ENCODE results near the gene EFCAB14.
A peak's percentile ranks its signal among the peaks of the same experiment; 100 is the strongest.
"Not testable (repeated sequence)": the region's sequence is repeated elsewhere in the genome, so short reads cannot be mapped to it uniquely, and the experiment has no call there.

EFCAB14 gene

GRCh38 chr1:46654012-46654411, 64.9 kb downstream of the EFCAB14 start:
- DNase-seq (ENCODE audit: low spot score): no peak

- DNase-seq (ENCODE audit: low spot score): peak; percentile 43
Measured at GRCh38 chr1:46653405-46653958, 65.4 kb downstream of the EFCAB14 start.

DNA sequence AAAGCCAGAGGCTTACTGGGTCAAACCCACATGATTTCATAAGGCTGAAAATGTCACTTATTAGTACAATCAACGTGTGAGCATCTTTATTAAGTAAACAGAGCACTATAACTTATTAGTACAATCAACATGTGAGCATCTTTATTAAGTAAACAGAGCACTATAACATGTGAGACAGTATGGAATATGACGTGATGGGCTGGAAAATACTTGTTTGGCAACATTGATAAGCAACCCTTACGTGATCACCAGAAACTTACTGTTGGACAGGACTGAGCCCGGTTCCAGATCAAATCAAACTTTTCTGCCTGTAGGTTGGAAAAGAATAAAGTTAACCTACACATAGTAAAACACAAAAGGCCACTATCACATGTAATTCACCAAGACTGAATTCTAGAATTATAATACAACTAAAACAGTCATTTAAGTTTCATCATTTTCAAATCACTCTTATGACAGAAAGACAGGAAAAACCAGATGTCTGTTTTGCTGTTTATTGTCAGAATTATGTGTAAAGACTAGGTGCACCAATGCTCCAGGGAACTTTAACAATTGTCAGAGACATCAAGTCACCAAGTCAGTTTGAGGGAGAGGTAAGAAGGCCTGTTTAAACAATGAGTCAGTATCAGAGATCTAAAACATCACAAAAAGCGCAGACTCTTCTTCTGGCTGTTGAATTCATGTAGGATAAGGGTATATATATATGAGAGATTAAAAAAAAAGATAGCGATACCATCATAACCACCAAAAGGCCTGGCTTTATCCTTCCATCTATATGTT, 66.4 kb downstream of the EFCAB14 start:
- DNase-seq (ENCODE audit: low spot score): no peak

DNA sequence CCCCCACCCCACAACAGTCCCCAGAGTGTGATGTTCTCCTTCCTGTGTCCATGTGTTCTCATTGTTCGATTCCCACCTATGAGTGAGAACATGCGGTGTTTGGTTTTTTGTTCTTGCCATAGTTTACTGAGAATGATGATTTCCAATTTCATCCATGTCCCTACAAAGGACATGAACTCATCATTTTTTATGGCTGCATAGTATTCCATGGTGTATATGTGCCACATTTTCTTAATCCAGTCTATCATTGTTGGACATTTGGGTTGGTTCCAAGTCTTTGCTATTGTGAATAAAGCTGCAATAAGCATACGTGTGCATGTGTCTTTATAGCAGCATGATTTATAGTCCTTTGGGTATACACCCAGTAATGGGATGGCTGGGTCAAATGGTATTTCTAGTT, 67.8 kb downstream of the EFCAB14 start:
- not testable (repeated sequence) for DNase-seq (ENCODE audit: low spot score)

DNA sequence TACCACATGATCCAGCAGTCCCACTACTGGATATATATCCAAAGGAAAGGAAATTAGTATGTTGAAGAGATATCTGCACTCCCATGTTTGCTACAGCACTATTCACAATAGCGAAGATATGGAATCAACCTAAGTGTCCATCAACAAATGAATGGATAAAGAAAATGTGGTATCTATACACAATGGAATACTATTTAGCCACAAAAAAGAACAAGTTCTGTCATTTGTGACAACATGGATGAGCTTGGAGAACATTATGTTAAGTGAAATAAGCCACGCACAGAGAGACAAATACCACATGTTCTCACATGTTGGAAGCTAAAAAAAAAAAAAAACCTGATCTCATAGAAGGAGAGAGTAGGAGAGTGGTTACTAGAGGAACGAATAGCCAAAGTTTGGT, 68.4 kb downstream of the EFCAB14 start:
- no peak for DNase-seq (ENCODE audit: low spot score)

DNA sequence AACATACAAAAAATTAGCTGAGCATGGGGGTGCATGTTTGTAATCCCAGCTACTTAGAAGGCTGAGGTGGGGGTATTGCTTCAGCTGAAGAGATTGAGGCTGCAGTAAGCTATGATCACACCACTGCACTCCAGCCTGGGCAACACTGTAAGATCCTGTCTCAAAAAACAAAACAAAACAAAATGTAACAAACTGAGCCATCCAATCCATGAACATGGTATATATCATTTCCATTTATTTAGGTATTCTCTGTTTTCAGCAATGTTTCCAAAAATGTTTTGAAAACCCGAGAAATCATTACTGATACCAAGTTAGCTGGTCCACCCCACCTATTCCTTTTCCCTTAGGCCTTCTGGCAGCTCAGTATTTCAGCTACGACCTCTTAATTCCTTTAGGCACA, 69.2 kb downstream of the EFCAB14 start:
- no peak for DNase-seq (ENCODE audit: low spot score)

DNA sequence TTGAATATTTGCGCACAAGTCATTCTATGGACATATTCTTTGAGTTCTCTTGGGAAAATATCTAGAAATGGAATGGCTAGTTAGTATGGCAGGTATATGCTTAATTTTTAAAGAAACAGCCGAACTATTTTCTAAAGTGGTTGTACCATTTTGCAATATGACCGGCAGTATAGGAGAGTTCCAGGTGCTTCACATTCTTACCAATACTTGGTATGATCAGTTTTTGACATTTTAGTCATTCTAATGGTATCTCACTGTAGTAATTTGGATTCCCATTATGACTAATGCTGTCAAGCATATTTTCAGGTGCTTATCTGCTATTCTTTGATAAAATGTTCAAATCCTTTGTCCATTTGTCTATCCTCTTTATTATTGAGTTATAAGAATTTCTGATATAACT, 71.3 kb downstream of the EFCAB14 start:
- no peak for DNase-seq (ENCODE audit: low spot score)

GRCh38 chr1:46646844-46647243, 72.1 kb downstream of the EFCAB14 start:
- no peak for DNase-seq (ENCODE audit: low spot score)

- no peak for DNase-seq (ENCODE audit: low spot score)
Measured at GRCh38 chr1:46646331-46646730, 72.6 kb downstream of the EFCAB14 start.

DNA sequence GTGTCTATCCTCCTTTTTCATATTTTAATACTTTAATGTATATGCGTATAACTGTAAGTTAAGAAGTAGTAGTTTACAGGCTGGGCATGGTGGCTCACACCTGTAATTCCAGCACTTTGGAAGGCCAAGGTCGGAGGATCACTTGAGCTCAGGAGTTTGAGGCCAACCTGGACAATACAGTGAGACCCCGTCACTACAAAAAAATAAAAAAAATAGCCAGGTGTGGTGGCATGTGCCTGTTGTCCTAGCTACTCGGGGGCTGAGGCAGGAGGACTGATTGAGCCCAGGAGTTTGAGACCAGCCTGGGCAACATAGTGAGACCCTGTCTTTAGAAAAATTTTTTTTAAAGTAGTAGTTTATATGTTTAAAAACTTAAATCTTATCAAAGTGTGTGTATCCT, 73.1 kb downstream of the EFCAB14 start:
- no peak for DNase-seq (ENCODE audit: low spot score)

- DNase-seq (ENCODE audit: low spot score): peak; percentile 89
Measured at GRCh38 chr1:46643368-46643775, 75.5 kb downstream of the EFCAB14 start.

DNA sequence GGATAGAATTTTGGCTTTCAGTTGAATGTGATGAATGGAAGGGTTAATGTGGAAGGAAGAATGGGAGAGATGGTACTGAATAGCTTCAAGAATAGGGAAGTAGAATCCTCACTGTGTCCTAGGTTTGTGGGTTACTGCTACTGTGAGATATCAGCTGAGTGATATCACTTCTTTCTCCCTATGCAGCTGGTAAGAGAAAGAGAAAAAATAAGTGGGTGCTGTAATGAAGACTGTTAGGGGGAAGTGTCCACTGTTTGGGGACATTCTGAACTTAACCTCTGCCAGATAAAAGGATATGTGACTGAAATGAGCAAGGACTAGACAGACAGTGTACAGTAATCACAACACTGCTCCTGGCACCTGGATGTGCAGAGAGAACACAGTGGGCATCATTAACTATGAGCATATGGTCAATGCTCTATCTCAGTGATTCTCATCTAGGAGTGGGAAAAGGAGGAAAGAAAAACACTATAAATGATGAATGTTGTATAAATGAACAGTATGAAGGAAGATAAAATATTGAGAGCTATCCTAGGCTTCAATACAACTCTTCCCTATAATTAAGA, 76.7 kb downstream of the EFCAB14 start:
- DNase-seq (ENCODE audit: low spot score): no peak

DNA sequence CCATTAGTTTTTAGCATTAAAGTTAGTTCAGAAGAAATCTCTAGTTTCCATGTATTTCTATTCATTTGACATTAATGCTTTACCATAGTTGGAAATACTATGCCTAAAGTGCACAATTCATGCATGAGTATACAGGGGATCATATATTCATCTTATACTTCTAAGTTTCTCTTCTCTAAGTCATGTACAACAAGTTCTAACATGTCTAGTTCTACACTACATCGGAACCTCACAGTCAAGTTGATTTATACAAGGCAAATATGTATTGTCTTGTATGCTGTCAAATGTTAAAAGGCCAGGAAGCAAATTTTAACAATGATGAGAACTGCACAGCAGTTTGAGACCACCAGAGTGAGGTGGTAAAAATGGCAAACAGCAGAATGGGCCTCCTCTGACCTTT, 79.4 kb downstream of the EFCAB14 start:
- DNase-seq (ENCODE audit: low spot score): no peak

DNA sequence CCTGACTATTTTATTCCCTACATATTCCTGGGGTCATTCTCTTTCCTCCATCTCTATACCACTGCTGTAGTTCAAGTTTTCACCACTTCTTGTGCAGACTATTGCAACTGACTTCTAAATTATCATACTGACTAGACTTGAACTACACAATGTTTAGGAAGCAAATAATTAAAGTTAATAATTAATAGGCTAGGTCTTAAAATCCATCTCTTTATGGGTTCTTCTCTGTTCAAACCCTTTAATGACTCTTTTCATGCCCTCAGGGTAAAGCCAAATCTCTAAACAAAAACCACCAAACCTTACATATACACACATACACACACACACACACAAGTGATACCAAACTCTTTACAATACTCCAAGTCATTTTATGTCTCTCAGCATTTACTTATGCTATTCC, 80.0 kb downstream of the EFCAB14 start:
- DNase-seq (ENCODE audit: low spot score): no peak

DNA sequence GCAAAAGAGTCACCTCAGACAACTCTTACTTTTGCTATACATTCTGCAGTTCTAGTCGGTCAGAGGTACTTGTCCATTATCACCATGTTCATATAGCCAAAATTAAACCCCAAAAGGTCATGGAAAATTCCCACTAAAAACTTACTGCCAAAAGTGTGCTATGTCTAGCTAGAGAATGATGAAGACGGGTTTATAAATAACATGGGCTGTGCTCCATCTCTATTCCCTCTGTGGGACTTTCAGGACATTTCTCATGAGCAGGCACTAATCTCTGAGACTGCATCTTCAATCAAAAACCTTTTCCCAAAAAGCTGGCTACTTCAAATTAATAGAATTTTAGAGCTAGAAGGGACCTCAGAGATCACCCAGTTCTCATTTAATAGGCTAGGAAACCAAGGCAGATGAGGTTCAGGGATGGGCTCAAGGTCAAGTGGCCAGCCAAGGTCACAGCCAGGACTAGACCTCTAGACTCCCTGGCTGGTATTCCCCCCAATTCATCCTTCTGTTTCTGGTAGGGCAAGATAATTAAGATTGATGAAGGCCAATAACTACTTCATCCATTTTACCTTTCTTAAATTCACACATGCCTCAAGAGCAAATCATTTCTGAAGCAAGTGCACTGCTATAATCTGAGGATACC, 81.3 kb downstream of the EFCAB14 start:
- DNase-seq (ENCODE audit: low spot score): no peak

GRCh38 chr1:46635205-46635604, 83.7 kb downstream of the EFCAB14 start:
- DNase-seq (ENCODE audit: low spot score): no peak

DNA sequence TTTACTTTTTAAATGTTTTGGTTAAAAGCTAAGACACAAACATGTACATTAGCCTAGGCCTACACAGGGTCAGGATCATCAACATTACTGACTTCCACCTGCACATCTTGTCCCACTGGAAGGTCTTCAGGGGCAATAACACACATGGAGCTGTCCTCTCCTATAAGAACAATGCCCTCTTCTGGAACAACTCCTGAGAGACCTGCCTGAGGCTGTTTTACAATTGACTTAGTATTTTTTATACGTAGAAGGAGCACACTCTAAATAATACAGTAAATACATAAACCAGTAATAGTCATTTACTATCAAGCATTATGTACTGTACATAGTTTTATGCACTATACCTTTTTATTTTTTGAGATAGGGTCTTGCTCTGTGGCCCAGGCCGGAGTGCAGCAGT, 88.2 kb downstream of the EFCAB14 start:
- DNase-seq (ENCODE audit: low spot score): no peak

All from AG08395 (cell line).